ENCODE data around the gene RP9. TPM values are rescaled to one million over a fixed set of nuclear protein-coding genes. Genes with fewer than 3 reads are reported as not detected.

RP9 gene
- 6.5 and 7.7 TPM in 2 replicates for total RNA-seq

GRCh38 chr7:33109005-33109757, at the start of gene RP9:
Gene RP9, minus strand, starts transcription at chr7:33109404. Its CDS starts 32 bp downstream, at chr7:33109372.

GRCh38 chr7:33128990-33129805, 20.0 kb upstream of the RP9 start, which contains the start of gene BBS9:
Gene BBS9, plus strand, starts transcription at chr7:33129564. Its CDS starts 16,689 bp downstream, at chr7:33146253.

GRCh38 chr7:33062023-33062781, 47.0 kb downstream of the RP9 start, which contains the start of gene NT5C3A:
Gene NT5C3A, minus strand, starts transcription at chr7:33062776. Its CDS starts 71 bp downstream, at chr7:33062705.

Other genes starting within 250 kb of the RP9 start
- 42.8 and 43.7 TPM in 2 replicates for gene KBTBD2, start 217.6 kb downstream of the RP9 start, total RNA-seq
- gene FKBP9, start 152.0 kb downstream of the RP9 start, total RNA-seq, result 320 and 518 TPM in 2 replicates
- 12.2 and 15.1 TPM in 2 replicates for gene NT5C3A, start 46.6 kb downstream of the RP9 start, total RNA-seq
- 29.4 and 30.0 TPM in 2 replicates for gene BBS9, start 20.2 kb upstream of the RP9 start, total RNA-seq

Data from smooth muscle cell of the umbilical artery (primary cell).